Smooth muscle cell (in vitro differentiated cells): ENCODE data around the gene BABAM1. TPM values are rescaled to one million over a fixed set of nuclear protein-coding genes. Genes with fewer than 3 reads are reported as not detected.

Experiments
- DNase-seq: peaks from one replicate; lab custom pipeline; 2025; ENCODE audit not compliant: unreplicated experiment; lab: John Stamatoyannopoulos, UW
- H2AFZ ChIP-seq: fragments of 200-600 bp; sonication (generic); 2 replicates; pipeline ENCODE4 v1.6.0; 2016; ENCODE audit warnings: antibody characterized with exemption, low read depth, mild to moderate bottlenecking
- H3F3A ChIP-seq: fragments of 200-600 bp; sonication (generic); 2 replicates; pipeline ENCODE4 v1.6.0; 2017; ENCODE audit warnings: antibody characterized with exemption, low read depth
- H3K27ac ChIP-seq: fragments of 200-600 bp; sonication (generic); 2 replicates; pipeline ENCODE4 v1.5.1; 2016; ENCODE audit warnings: low read depth, mild to moderate bottlenecking
- H3K27me3 ChIP-seq: fragments of 200-600 bp; sonication (generic); 2 replicates; pipeline ENCODE4 v1.6.1; 2016; ENCODE audit warnings: low read depth, mild to moderate bottlenecking
- H3K36me3 ChIP-seq: fragments of 200-600 bp; sonication (generic); 2 replicates; pipeline ENCODE4 v1.5.1; 2016; ENCODE audit warnings: low read depth
- H3K4me1 ChIP-seq: fragments of 200-600 bp; sonication (generic); 2 replicates; pipeline ENCODE4 v1.5.1; 2016; ENCODE audit warnings: low read depth
- H3K4me2 ChIP-seq: fragments of 200-600 bp; sonication (generic); 2 replicates; pipeline ENCODE4 v1.6.0; 2016; ENCODE audit warnings: mild to moderate bottlenecking
- H3K4me3 ChIP-seq: fragments of 200-600 bp; sonication (generic); 2 replicates; pipeline ENCODE4 v1.5.1; 2016; ENCODE audit warnings: mild to moderate bottlenecking
- H3K79me2 ChIP-seq: fragments of 200-600 bp; sonication (generic); 2 replicates; pipeline ENCODE4 v1.6.0; 2016; ENCODE audit warnings: low read depth, mild to moderate bottlenecking
- H3K9ac ChIP-seq: fragments of 200-600 bp; sonication (generic); 2 replicates; pipeline ENCODE4 v1.6.0; 2016; ENCODE audit warnings: low read depth
- H3K9me3 ChIP-seq: fragments of 200-600 bp; sonication (generic); replicated peaks from 2 replicates; pipeline ENCODE4 v1.5.1; 2016; ENCODE audit warnings: low read depth
- H4K20me1 ChIP-seq: fragments of 200-600 bp; sonication (generic); 2 replicates; pipeline ENCODE4 v1.6.0; 2016; ENCODE audit warnings: low read depth
- CTCF ChIP-seq: fragments of 200-600 bp; sonication (generic); IDR thresholded peaks from 2 replicates; pipeline ENCODE4 v1.5.1; 2017; ENCODE audit warnings: borderline replicate concordance, mild to moderate bottlenecking, antibody characterized with exemption; ENCODE audit not compliant: insufficient read depth, poor library complexity, severe bottlenecking
- WGBS: methylation state at CpG from one replicate; pipeline ENCODE4 v1.1.7; 2016; ENCODE audit warnings: low lambda C conversion rate; 5-methylcytosine and 5-hydroxymethylcytosine counted together
- polyA plus RNA-seq: library from polyadenylated mRNA; unstranded; fragments of >200 nt; fragmentation: Nextera tagmentation; extraction: Ambion mirVana; gene quantifications from 2 replicates; pipeline ENCODE4 v1.2.1, GENCODE V29; 2016
- total RNA-seq: library from RNA; depleted of rRNA; stranded (reverse); fragments of >200 nt; gene quantifications from 2 replicates; pipeline ENCODE4 v1.2.3, GENCODE V29; 2014

The BABAM1 gene
- total and polyA plus RNA-seq, 2 experiments from 2014 or later = 69.8 to 108 TPM

GRCh38 chr19:17235971-17236777 is 31.1 kb upstream of the BABAM1 start:
- H3K9me3 ChIP-seq = no peaks in the 10 kb centered on the region
- H3K79me2 ChIP-seq = peaks cover 48% of the 10 kb centered on the region
- no peak overlapping the region for H3K9ac ChIP-seq
- H3K27me3 ChIP-seq = no peaks in the 10 kb centered on the region
- peak overlapping the region; percentile 90 for H3K4me2 ChIP-seq
- no peak for TF ChIP-seq CTCF
- peak overlapping the region; percentile 52 for H3K4me3 ChIP-seq
- H2AFZ ChIP-seq = no peak overlapping the region
- no peak overlapping the region for H3K27ac ChIP-seq
- no peak for DNase-seq
- 18% methylated on average over 5 of the region's 27 CpGs for WGBS
- peaks cover 34% of the 10 kb centered on the region for H3F3A ChIP-seq
- H3K4me1 ChIP-seq = peaks cover 4% of the 10 kb centered on the region
- H4K20me1 ChIP-seq = peaks cover 90% of the 10 kb centered on the region
- no peaks in the 10 kb centered on the region for H3K36me3 ChIP-seq

- Histone ChIP-seq H3K36me3 (no peaks in the 10 kb centered on the region), H3K79me2 (peaks cover 56% of the 10 kb centered on the region), H3K4me3 (no peak overlapping the region), H3K27me3 (no peaks in the 10 kb centered on the region), H3K4me2 (no peak overlapping the region), H3K27ac (no peak overlapping the region), H4K20me1 (peaks cover 96% of the 10 kb centered on the region), H3K9me3 (no peaks in the 10 kb centered on the region), H3K9ac (no peak overlapping the region), H2AFZ (no peak overlapping the region), H3F3A (peaks cover 34% of the 10 kb centered on the region), H3K4me1 (peaks cover 4% of the 10 kb centered on the region)
- WGBS = 95% methylated on average over 18 of the region's 18 CpGs
- DNase-seq = no peak
- no peak for TF ChIP-seq CTCF
Measured at GRCh38 chr19:17236811-17237543, 30.3 kb upstream of the BABAM1 start.

GRCh38 chr19:17237747-17238706 is 29.2 kb upstream of the BABAM1 start:
- no peak for DNase-seq
- Histone ChIP-seq H3F3A (peaks cover 34% of the 10 kb centered on the region), H3K27me3 (no peaks in the 10 kb centered on the region), H3K36me3 (no peaks in the 10 kb centered on the region), H3K79me2 (peaks cover 66% of the 10 kb centered on the region), H3K4me2 (no peak overlapping the region), H3K9ac (no peak overlapping the region), H3K4me3 (no peak overlapping the region), H3K27ac (no peak overlapping the region), H3K4me1 (peaks cover 4% of the 10 kb centered on the region), H3K9me3 (no peaks in the 10 kb centered on the region), H2AFZ (no peak overlapping the region), H4K20me1 (peaks cover 96% of the 10 kb centered on the region)
- no peak for TF ChIP-seq CTCF
- WGBS = 89% methylated on average over 13 of the region's 13 CpGs
